HG02938 (cell line): ENCODE data around the gene ATP9B.
"Not testable (repeated sequence)": the region's sequence is repeated elsewhere in the genome, so short reads cannot be mapped to it uniquely, and the experiment has no call there.

Experiments used
- ATAC-seq: cut with Tn5 transposase; IDR thresholded peaks from one replicate; pipeline ENCODE4 v1.9.1; 2021; ENCODE audit warnings: mild to moderate bottlenecking, moderate library complexity; ENCODE audit not compliant: unreplicated experiment

ATP9B gene

GRCh38 chr18:79352432-79352831 lies 283.2 kb downstream of the ATP9B start:
- no peak for ATAC-seq

DNA sequence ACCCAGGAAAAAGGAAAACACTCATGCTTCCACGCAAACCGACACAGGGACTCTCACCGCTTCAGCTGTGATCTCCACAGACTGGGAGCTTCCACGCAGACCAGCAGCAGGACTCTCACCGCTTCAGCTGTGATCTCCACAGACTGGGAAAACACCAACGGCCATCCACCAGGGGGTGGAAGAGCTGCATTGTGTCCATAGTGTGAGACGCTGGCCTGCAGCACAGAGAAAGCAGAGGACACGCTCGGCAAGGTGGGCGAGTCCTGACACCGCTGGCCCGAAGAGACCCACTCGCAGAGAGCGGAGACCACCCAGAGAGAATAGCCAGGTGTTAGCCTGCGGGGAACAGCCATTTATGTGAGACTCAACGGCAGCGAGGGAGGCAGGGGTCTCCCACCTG lies 284.1 kb downstream of the ATP9B start:
- no peak for ATAC-seq

GRCh38 chr18:79354350-79354749 lies 285.2 kb downstream of the ATP9B start:
- ATAC-seq, result no peak

DNA sequence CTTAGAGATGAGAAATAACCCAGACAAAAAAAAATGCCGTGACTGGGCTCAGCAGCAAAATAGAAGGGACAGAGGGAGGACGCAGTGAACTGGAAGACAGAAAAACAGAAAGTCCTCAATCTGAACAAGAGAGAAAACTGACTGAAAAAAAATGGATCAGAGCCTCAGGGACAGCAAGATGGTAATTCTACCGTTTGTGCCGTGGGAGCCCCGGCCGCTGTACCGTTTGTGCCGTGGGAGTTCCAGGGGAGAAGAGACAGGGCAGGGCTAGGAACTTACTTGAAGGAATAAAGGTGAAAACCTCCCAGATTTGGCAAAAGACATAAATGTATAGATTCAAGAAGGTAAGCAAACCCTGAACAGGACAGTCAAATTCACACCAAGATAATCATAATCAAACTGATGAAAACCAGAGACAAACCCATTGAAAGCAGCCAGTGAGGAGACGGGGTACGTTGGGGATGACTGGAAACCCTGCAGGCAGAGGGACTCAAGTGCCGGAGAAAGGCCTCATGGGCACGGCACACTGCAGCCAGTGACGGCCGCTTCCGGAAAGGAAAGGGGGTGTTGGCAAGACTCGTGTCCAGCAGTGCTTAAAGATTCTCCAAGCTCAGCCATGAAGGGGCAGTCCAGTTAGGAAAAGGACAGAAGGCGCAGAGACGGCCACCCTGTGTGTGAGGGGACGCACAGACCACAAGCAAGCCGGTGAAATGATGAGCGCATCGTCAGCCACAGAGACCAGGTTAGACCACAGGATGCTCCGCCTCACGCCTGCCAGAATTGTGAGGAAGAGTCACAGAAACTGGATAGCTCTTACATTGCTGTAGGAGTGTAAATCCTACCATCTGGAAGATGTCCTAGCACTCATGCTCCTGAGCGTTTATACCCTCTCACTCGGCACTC lies 286.5 kb downstream of the ATP9B start:
- ATAC-seq, result peak; percentile 32

GRCh38 chr18:79356435-79356834 lies 287.2 kb downstream of the ATP9B start:
- ATAC-seq, result peak; percentile 95

DNA sequence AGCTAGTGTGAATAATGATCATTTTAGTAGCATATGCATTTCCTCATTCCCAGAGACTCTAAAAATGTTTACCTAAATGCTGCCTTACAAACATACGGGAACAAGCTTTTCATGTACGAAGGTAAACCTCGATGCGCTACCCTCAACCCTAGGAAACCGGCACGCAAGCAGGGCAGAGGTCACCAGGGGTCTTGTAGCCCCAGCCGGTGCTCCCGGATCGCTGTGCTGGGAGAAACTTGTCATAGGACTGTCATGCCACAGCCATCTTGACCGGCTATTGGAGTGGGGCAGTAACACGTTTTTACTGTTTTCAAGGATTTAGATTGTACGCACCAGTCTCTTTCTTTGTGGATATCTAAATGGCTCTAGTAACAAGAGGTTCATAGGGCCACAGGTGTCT lies 291.7 kb downstream of the ATP9B start:
- ATAC-seq, result no peak

DNA sequence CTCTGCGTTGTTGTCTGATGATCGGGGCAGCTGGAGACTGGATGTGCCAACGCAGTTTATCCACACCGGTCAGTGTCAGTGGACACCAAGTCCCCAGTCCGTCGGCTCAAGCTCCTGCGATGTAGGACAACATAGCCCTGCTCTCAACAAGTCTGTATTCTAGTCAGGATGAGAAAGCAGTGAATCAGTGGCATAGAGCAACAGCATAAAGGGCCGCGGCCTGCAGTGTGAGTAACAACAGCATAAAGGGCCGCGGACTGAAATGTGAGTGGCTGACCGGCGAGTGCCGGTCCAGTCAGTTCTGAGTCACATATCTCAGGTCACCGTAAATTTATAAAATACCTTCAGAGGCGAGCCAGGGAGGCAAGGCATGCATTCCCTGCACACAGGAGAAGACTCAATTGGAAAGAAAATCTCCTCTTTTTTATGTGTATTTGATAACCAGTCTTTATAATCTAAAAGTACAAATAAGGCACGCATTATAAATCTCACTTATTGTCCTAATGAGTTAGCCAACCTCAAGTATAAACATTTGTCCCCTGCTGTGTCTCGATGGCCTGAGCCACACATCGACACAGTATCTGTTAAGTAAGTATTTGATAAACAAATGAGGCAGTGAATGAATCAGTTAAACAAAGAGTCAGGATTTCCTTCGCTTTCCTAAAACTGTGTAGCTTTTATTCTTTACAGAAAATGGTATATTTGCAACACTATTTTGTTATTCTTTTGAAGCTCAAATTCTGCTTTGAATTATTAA lies 292.8 kb downstream of the ATP9B start:
- no peak for ATAC-seq

- no peak for ATAC-seq
These were observed 296.5 kb downstream of the ATP9B start for GRCh38 chr18:79365701-79366100.

- ATAC-seq, result no peak
These were observed 297.2 kb downstream of the ATP9B start for GRCh38 chr18:79366177-79367094.

GRCh38 chr18:79367480-79367879 lies 298.3 kb downstream of the ATP9B start:
- ATAC-seq, result no peak

GRCh38 chr18:79367989-79368388 lies 298.8 kb downstream of the ATP9B start:
- no peak for ATAC-seq

DNA sequence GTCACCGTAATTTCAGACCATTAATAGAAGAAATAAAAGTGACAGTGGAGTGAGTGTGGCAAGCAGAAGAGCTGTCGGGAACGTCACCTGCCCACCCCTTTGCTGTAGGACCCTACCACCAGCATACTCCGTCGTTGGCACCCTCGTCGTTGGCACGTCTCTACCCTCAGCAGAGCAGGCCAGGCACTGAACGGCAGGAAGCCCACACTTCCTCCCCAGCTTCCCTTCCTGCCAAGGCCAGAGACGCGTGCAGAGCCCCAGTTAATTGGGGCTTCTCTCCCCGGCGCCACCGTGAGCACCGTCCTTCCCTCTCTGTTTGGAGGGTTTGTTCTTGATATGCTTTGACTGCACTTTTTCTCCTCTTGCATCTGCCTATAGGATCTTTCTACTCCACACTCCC lies 299.5 kb downstream of the ATP9B start:
- no peak for ATAC-seq

- ATAC-seq, result no peak
These were observed 302.4 kb downstream of the ATP9B start for GRCh38 chr18:79371561-79372121.

- ATAC-seq, result no peak
These were observed 303.3 kb downstream of the ATP9B start for GRCh38 chr18:79372461-79372860.

DNA sequence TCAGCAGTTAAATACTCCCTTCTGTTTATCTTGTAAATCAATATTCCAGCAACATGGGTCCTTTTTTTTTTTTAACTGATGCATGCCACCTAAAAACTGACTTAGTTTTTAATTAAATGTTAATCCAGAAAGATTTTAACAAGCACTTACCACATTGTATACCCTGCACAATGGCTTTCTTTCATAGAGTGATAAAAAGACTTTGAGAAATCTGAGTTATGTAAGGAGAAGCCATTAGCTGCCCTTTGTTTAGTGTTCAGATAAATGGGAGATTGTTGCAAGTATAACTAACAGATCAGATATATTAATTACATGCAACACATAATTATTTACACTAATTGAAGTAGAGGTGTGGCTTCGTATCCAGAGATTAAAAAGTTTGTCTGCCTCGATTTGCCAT lies 303.8 kb downstream of the ATP9B start:
- no peak for ATAC-seq

DNA sequence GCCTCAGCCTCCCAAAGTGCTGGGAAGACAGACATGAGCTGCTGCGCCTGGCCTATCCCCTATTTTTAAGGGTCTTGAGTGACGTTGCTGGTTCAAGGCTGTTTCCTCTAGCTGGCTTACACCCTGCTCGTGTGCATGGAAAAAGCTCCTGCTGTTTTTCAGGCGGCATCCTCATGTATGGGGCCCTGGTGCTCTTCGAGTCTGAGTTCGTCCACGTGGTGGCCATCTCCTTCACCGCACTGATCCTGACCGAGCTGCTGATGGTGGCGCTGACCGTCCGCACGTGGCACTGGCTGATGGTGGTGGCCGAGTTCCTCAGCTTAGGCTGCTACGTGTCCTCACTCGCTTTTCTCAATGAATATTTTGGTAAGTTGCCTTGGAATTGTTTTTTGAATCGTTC lies 304.5 kb downstream of the ATP9B start:
- ATAC-seq, result no peak

- ATAC-seq, result peak; percentile 88
These were observed 305.4 kb downstream of the ATP9B start for GRCh38 chr18:79374408-79375171.

DNA sequence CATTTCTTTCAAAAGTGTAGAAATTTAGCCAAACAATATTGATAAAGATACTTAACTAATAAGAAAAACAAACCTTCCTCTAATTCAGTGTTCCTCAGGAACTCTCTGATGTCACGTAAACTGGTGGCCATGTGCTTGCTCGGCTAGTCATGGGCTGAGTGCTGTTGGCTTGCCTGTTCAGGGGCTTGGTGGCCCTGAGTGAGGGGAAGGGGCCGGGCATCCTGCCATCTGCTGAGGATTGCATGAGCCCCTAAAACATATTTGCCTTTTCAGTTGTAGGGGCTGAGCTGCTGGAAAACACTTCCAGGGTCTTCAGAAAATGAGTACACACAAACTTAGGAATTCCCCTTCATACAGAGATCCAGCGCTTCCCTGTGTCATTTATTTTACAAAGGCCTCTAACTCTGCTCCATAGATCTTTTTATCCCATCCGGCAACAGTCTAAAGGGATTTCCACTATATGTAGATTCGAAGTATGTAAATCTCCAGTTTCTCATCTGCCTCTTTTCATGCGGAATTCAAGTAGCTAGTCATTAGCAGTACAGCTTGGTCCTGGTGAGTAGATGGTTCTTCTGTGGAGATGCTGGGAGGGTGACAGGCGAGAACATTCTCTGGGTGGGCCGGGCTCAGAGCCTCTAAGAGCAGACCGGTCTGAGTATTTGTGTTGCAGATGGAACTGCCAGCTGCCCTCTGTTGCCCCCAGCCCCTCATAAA lies 306.4 kb downstream of the ATP9B start:
- ATAC-seq, result no peak

GRCh38 chr18:79376661-79377060 lies 307.5 kb downstream of the ATP9B start:
- not testable (repeated sequence) for ATAC-seq
